IPS-20b (cell line): Measurements from ENCODE around the gene NDUFS2.
A peak's percentile ranks its signal among the peaks of the same experiment; 100 is the strongest.

ENCODE experiments used
- H3K27ac ChIP-seq: one replicate; pipeline ENCODE4 v1.5.1; 2013; ENCODE audit warnings: low read length
- H3K27me3 ChIP-seq: 2 replicates; pipeline ENCODE4 v1.6.1; 2013; ENCODE audit warnings: mild to moderate bottlenecking, low read length, inconsistent platforms; ENCODE audit not compliant: insufficient read depth
- H3K36me3 ChIP-seq: 2 replicates; pipeline ENCODE4 v1.6.1; 2013; ENCODE audit warnings: low read depth, mild to moderate bottlenecking, inconsistent platforms, low read length, moderate library complexity; ENCODE audit not compliant: insufficient read depth
- H3K4me1 ChIP-seq: 2 replicates; pipeline ENCODE4 v1.6.1; 2013; ENCODE audit warnings: mild to moderate bottlenecking, control low read depth, inconsistent platforms, low read length, moderate library complexity; ENCODE audit not compliant: insufficient read depth
- H3K4me3 ChIP-seq: 2 replicates; pipeline ENCODE4 v1.5.1; 2013; ENCODE audit warnings: mild to moderate bottlenecking, low read length, inconsistent platforms
- H3K9ac ChIP-seq: 2 replicates; pipeline ENCODE4 v1.6.1; 2013; ENCODE audit warnings: low read depth, mild to moderate bottlenecking, inconsistent platforms, low read length, moderate library complexity
- H3K9me3 ChIP-seq: 2 replicates; pipeline ENCODE4 v1.6.1; 2013; ENCODE audit warnings: mild to moderate bottlenecking, low read depth, low read length, inconsistent platforms; ENCODE audit not compliant: insufficient read depth

Gene NDUFS2

DNA sequence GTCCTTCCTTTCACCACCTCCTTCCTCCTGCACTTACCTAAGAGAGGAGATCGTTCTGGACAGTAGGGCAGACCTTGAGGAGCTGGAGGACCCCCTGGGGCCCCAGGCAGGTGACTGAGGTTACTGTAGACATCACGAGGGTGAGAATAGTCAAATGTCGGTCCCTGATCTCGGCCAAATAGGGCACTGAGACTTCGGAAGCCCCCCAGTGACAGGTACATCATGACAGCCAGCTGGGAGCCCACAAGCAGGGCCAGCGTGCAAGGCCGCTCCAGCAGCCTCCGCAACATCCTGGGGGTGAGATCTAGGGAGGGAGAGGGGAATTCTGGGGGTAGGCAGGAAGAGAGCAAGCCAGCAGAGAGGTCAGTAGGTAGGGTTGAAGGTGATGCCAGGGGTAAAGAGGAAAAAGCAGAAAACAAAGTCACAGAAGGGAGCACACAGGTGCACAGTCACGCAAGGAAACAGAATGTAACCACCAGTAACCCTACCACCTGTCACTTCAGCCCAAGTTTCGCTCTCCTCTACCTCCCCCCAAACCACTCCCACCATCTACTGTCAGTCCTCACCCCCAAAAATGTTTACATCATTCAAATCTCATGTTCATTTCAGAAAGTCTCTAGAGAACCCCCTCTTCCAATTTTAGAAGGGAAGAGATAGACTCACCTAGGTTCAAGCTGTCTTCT lies 26.3 kb upstream of the NDUFS2 start:
- Histone ChIP-seq H3K36me3 (peaks cover 45% of the 10 kb centered on the region), H3K9ac (no peak overlapping the region), H3K4me1 (peaks cover 6% of the 10 kb centered on the region; the same call in 1 of the 2 replicates), H3K27ac (no peak overlapping the region), H3K27me3 (no peaks in the 10 kb centered on the region), H3K4me3 (0 out of 2 replicates have a peak overlapping the region, but pooled peaks have one; percentile 84), H3K9me3 (no peaks in the 10 kb centered on the region)

DNA sequence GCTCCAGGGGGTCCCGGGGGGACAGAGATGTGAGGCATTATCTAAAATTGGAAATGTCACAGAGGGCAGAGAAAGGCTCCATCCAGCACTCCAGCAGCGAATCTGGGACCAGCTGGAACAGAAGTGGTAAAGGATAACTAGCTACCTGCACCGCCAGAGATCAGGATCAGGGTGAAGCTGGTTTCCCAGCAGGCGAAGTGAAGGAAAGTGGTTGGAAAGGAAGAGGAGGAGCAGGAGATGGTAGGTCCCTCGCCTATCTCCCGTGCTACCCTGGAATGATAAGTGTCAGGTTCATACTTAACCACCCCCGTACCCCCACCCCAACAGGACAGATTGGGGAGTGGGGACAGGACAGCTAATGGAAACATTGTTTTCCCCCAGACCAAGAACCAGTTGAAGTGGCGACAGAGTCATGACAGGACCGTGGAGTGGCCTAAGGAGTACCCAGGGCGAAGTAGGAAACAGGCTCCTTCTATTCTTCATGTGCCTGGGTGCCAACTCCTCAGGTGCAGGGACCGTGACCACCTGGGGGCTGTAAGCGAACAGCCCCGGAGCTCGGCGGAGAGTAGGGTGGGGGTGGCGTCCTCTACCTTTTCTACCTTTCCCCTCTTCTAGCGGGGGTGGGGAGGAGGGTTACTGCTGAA lies 25.6 kb upstream of the NDUFS2 start:
- H3K4me3 ChIP-seq = peak overlapping the region; percentile 84
- H3K36me3 ChIP-seq = peaks cover 38% of the 10 kb centered on the region
- peaks cover 6% of the 10 kb centered on the region; the same call in 1 of the 2 replicates for H3K4me1 ChIP-seq
- no peaks in the 10 kb centered on the region for H3K9me3 ChIP-seq
- H3K27ac ChIP-seq = no peak overlapping the region
- peak overlapping the region; percentile 79; the same call in 1 of the 2 replicates for H3K9ac ChIP-seq
- no peaks in the 10 kb centered on the region for H3K27me3 ChIP-seq

DNA sequence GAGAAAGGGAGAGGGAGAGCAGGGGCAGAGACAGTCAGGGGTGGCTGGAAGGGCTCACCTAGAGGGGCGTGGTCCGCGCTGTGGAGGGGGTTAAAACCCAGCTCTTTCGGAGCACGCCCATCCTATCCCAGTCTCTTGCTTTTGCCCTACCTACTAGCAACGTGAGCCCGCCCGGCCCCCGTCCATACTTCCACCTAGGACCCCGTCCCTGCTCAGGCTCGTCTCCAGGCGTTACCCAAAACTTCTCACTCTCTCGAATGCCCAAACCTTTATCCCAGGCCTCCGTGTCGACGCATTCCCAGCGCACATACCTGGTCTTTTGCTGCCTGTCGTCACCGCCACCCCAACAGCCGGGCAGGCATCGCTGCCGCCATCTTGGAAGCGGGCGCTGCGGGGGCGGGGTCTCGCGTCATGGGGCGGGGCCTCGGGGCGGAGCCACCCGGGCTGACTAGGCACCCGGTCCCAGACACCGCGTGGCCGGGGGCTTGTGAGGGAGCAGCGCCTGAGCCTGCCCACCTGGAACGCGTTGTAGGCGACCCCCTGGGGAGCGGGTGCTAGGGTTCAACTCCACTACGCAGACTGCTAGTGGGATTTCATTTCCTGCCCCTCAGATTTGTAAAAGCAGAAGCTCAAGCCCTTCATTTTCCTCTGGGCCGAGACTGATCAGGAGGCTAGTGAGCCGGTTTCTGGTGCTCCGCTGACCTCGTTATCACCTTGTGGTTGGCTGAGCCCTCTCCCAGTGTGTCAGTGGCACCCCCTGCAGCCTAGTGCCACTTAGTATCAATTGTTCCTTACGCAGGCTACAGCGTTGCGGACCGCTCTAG lies 24.8 kb upstream of the NDUFS2 start, which contains the start of gene B4GALT3:
Gene B4GALT3, minus strand, starts transcription at position 396 of the 824 bp plus-strand sequence. CDS start 1,447 bp downstream, outside the sequence.
- no peak within 1 kb of the TSS for H3K27ac ChIP-seq
- H3K4me3 ChIP-seq = peak within 1 kb of the TSS; percentile 84
- no peaks in the 10 kb centered on the region for H3K27me3 ChIP-seq
- H3K36me3 ChIP-seq = peaks cover 31% of the 10 kb centered on the region
- peaks cover 6% of the 10 kb centered on the region; the same call in 1 of the 2 replicates for H3K4me1 ChIP-seq
- peak within 1 kb of the TSS; percentile 79; the same call in 1 of the 2 replicates for H3K9ac ChIP-seq
- H3K9me3 ChIP-seq = no peaks in the 10 kb centered on the region

DNA sequence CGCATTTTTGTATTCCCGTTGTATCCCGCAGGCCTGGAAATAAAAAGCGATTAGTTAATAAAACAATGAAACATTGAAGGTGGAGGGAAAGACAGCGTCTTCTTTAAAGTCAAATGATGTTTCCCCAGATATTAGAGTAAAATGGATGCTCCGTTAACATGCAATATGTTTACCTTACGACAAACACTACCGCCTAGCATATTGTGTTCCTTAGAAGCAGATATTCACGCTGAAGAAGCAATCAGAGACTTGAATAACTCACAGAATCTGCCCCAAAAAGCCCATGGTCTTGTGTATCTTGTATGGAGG lies 24.3 kb upstream of the NDUFS2 start:
- H3K27me3 ChIP-seq = no peaks in the 10 kb centered on the region
- H3K4me1 ChIP-seq = peaks cover 6% of the 10 kb centered on the region; the same call in 1 of the 2 replicates
- no peaks in the 10 kb centered on the region for H3K9me3 ChIP-seq
- peak overlapping the region; percentile 79; the same call in 1 of the 2 replicates for H3K9ac ChIP-seq
- no peak overlapping the region for H3K27ac ChIP-seq
- H3K36me3 ChIP-seq = peaks cover 25% of the 10 kb centered on the region
- H3K4me3 ChIP-seq = peak overlapping the region; percentile 84

DNA sequence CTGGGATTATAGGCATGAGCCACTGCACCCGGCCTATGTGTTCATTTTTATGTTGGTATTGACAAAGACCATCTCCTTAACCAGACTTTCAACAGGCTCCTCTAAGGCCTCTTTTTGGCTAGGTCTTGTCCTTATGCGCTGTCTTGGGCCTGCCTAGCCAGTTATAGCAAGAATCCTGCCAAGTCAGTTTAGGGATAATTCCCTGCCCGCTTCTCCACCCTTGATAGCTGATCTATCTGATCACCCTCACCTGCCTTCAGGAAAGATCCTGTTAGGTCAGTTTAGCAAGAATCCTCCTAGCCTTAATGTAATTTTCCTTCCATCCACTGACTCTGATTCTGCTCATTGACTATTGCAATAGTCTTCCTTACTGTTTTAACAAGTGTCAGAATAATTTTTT lies 22.5 kb upstream of the NDUFS2 start:
- H3K27me3 ChIP-seq = no peaks in the 10 kb centered on the region
- H3K9ac ChIP-seq = no peak overlapping the region
- H3K9me3 ChIP-seq = no peaks in the 10 kb centered on the region
- H3K4me3 ChIP-seq = no peak overlapping the region
- H3K36me3 ChIP-seq = peaks cover 10% of the 10 kb centered on the region
- H3K4me1 ChIP-seq = peaks cover 6% of the 10 kb centered on the region; the same call in 1 of the 2 replicates
- no peak overlapping the region for H3K27ac ChIP-seq

DNA sequence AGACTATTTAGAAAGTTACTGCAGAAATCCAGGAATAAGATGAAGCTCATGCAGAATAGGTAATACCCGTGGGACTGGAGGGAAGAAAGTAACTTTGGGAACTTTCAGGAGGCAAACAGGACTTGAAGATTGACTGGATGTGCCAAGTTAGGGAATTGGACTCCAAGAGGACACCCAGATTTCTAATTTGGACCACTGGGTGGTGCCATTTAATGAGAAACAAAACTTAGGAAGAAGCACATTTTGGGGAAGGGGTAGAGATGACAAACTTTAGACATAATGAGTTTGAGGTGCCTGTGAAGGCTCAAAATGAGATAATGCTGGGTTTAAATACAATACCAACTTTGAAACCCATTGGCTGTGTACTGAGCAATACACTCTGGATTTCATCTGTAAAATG lies 21.5 kb upstream of the NDUFS2 start:
- no peak overlapping the region for H3K9ac ChIP-seq
- H3K9me3 ChIP-seq = no peaks in the 10 kb centered on the region
- H3K36me3 ChIP-seq = peaks cover under 1% of the 10 kb centered on the region; the same call in 1 of the 2 replicates
- no peak overlapping the region for H3K4me3 ChIP-seq
- no peaks in the 10 kb centered on the region for H3K27me3 ChIP-seq
- no peak overlapping the region for H3K27ac ChIP-seq
- H3K4me1 ChIP-seq = peaks cover 6% of the 10 kb centered on the region; the same call in 1 of the 2 replicates

DNA sequence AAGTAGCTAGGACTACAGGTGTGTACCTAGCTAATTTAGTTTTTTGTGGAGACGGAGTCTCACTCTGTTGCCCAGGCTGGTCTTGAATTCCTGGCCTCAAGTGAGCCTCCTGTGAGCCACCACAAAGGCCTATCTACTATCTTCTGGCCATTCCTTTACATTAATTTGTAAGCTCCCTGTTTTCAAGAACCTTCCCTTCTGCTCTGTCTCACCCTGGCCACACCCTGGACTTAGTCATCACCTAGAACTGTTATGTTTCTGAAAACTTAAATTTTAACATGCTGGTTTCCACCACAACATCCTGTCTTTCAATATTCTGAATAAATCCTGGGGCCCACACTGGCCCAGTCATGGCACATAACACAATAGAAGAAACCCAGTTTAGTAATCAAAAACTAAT lies 20.0 kb upstream of the NDUFS2 start:
- Histone ChIP-seq H3K36me3 (no peaks in the 10 kb centered on the region), H3K4me1 (peaks cover 6% of the 10 kb centered on the region; the same call in 1 of the 2 replicates), H3K4me3 (no peak overlapping the region), H3K9ac (no peak overlapping the region), H3K27me3 (no peaks in the 10 kb centered on the region), H3K9me3 (no peaks in the 10 kb centered on the region), H3K27ac (no peak overlapping the region)

DNA sequence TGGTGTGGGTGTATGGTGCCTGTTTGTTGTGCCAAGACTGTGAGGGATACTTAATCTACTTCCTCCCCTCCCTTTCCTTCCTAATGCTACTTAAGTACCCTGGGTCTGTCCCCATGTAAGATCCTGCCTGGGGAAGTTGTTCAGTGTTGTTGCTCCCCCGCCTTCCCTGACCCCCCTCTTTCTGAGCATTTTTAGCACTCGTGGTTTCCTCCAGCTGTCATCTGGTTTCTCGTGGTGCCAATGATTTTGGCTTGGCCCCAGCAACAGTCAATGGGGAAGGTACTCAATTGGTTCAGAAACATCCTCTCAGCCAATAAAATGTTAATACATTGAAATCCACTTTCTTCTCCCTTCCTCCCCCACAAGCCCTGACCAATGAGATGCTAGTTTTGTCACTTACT lies 16.9 kb upstream of the NDUFS2 start:
- H3K9ac ChIP-seq = no peak overlapping the region
- H3K27ac ChIP-seq = no peak overlapping the region
- H3K36me3 ChIP-seq = no peaks in the 10 kb centered on the region
- H3K4me3 ChIP-seq = no peak overlapping the region
- no peaks in the 10 kb centered on the region for H3K27me3 ChIP-seq
- no peaks in the 10 kb centered on the region for H3K9me3 ChIP-seq
- no peaks in the 10 kb centered on the region for H3K4me1 ChIP-seq

DNA sequence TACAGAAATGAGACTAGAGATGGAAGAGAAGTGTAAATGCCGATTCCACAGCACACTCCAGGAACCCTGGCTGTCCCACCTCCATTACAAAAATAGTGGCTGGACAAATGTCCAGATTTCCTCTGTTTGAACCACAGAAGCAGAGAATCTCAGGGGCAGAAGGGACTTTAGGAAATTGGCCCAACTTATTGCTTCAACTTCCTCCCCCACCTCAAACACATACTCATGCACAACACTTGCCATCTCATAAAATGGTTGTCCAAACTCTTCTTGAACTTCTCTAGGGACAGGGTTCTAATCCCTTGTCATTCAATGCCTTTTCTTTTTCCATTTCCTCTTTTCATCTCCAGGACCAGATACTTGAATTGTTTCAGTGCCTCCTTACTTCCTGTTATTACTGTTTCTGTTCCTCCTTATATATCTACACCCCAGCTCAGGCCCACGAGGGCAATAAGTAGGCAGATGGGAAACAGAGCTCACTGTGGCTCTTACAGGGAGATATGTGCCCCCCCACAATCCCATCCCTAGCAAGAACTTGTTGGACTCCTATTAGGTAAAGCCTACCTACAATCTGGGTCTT lies 16.3 kb upstream of the NDUFS2 start:
- Histone ChIP-seq H3K27ac (no peak overlapping the region), H3K36me3 (no peaks in the 10 kb centered on the region), H3K4me3 (no peak overlapping the region), H3K9ac (no peak overlapping the region), H3K27me3 (no peaks in the 10 kb centered on the region), H3K9me3 (no peaks in the 10 kb centered on the region), H3K4me1 (no peaks in the 10 kb centered on the region)

DNA sequence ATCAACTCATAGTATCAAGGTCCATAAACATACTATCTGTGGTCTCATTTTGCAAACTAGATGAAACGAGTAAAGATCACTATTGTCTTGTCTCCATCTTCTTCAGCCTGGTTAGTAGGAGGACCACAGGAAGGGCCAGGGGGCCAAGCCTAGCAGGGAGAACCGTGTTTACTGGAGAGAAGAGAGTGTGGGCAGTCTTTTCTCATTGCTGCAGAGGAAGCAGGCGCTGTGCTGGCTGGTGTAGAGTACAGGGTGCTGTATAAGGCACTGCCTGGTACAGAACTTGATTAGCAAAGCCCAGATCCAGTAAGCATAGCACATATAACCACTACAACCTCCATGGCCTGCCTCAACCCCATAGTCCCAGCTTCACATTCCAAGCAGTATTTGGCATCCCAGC lies 14.9 kb upstream of the NDUFS2 start:
- Histone ChIP-seq H3K36me3 (no peaks in the 10 kb centered on the region; the same call in 1 of the 2 replicates), H3K27ac (no peak overlapping the region), H3K4me1 (no peaks in the 10 kb centered on the region), H3K9me3 (no peaks in the 10 kb centered on the region), H3K9ac (no peak overlapping the region), H3K27me3 (no peaks in the 10 kb centered on the region), H3K4me3 (no peak overlapping the region)

DNA sequence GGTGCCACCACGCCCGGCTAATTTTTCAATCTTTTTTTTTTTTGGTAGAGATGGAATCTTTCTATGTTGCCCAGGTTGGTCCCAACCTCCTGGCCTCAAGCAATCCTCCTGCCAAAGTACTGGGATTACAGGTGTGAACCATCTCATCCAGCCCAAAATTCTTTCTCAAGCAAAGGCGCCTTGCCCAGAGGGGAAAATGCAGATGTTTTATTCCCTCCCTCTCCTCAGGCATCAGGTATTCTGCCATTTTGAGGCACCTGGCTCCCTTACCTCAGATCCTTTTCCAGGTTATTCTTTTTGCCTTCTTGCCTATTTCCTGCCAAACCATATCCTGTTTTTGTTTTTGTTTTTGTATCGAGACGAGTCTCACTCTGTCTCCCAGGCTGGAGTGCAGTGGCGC lies 13.8 kb upstream of the NDUFS2 start:
- no peaks in the 10 kb centered on the region for H3K4me1 ChIP-seq
- H3K9ac ChIP-seq = no peak overlapping the region
- H3K27me3 ChIP-seq = no peaks in the 10 kb centered on the region
- H3K36me3 ChIP-seq = no peaks in the 10 kb centered on the region; the same call in 1 of the 2 replicates
- no peak overlapping the region for H3K27ac ChIP-seq
- H3K4me3 ChIP-seq = no peak overlapping the region
- H3K9me3 ChIP-seq = no peaks in the 10 kb centered on the region
